Epithelial cell of esophagus (primary cell): ENCODE results near the gene LRRN2.

ENCODE experiments used
- DNase-seq: peaks from one replicate; pipeline ENCODE4 v3.0.0; 2010; ENCODE audit warnings: low read depth
- H3K4me3 ChIP-seq: 2 replicates; pipeline ENCODE4 v1.5.1; 2011; ENCODE audit warnings: mild to moderate bottlenecking, low read length, control low read depth
- CTCF ChIP-seq: IDR thresholded peaks from 2 replicates; pipeline ENCODE4 v1.5.1; 2011; ENCODE audit warnings: low read depth, mild to moderate bottlenecking, low read length, control low read depth, inconsistent platforms; ENCODE audit not compliant: insufficient read depth; ENCODE audit errors: missing control alignments

The LRRN2 gene

GRCh38 chr1:204592246-204592948 lies 93.1 kb downstream of the LRRN2 start:
- TF ChIP-seq CTCF: no peak
- no peak for DNase-seq

GRCh38 chr1:204591473-204592090 lies 94.0 kb downstream of the LRRN2 start:
- TF ChIP-seq CTCF: no peak
- H3K4me3 ChIP-seq: no peak overlapping the region
- peak; percentile 73 for DNase-seq

More at GRCh38 chr1:204592246-204592948, 93.1 kb downstream of the LRRN2 start:
- no peak overlapping the region for H3K4me3 ChIP-seq

- no peak for TF ChIP-seq CTCF
- DNase-seq: no peak
- H3K4me3 ChIP-seq: no peak overlapping the region
These were observed 96.0 kb downstream of the LRRN2 start for GRCh38 chr1:204589409-204590038.

GRCh38 chr1:204588826-204589225 lies 96.7 kb downstream of the LRRN2 start:
- TF ChIP-seq CTCF: no peak
- no peak for DNase-seq
- no peak overlapping the region for H3K4me3 ChIP-seq

- H3K4me3 ChIP-seq: no peak overlapping the region
- no peak for TF ChIP-seq CTCF
- DNase-seq: no peak
These were observed 97.9 kb downstream of the LRRN2 start for GRCh38 chr1:204587621-204588020.

GRCh38 chr1:204584699-204585372 lies 100.7 kb downstream of the LRRN2 start:
- no peak for DNase-seq
- H3K4me3 ChIP-seq: no peak overlapping the region
- no peak for TF ChIP-seq CTCF
